Measurements from ENCODE around the gene LPGAT1.
"Not testable (repeated sequence)": the region's sequence is repeated elsewhere in the genome, so short reads cannot be mapped to it uniquely, and the experiment has no call there.

The LPGAT1 gene

DNA sequence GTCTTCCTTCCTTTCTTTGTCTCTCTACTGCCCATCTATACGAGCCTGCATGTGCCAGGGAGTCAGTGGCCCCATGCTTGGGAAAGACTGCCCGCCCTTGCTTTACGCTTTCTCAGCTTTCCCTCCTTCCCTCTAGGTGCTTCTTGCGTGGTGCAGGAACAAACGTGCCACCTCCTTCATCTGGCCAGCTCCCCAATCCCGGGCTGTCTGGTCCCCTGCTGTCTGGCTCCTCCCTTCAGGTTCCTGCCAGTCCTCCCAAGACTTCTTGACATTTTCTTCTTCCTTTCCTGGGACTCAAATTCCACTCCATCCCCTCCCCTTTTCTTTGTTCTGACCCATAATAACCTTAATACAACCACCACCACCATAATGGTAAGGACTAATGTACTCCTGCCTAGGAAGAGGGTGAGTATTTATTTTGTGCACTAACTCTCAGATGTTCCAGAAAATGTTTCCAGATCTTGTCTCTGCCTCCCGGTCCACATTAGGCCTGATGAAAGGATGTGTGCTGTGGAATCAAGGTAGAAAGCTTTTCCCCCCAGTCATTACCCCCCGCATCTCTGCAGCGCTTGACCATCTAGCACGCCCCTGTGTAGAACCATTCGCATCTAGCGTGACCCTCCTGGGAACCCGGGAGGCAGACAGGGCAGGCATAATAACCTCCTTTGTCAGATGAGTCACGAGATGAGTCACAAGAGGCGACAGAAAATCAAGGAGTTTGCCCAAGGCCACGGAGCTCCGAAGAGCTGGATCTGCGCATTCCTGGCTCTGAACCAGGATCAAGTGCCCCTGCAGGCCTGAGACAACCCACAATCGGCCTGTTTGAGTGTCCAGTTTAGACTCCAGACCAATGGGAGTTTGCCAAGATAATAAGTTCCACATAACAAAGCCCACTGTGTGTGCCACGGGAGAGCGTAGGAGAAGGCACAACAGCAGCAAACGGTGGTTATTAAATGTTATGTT, 95.1 kb downstream of the LPGAT1 start:
- DNase-seq (ENCODE audit: low read depth, low spot score), result no peak

DNA sequence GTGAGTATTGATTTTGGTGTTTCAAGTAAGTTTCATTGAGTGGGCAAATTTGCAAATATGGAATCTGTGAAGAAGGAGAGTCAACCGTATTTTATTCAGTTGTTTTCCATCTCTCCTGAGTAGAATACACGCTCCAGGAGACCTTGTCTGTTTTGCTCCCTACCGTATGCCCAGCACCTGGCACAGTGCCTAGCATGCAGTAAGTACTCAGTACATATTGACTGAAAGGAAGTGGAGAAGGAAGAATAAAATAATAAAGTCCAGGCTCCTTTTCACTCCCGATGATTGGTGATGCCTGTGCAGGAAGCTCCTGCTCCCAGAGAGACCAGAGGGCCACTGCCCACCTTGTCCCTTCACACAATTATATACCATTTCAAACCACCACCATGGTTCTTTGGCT, 95.8 kb downstream of the LPGAT1 start:
- DNase-seq (ENCODE audit: low read depth, low spot score), result no peak

DNA sequence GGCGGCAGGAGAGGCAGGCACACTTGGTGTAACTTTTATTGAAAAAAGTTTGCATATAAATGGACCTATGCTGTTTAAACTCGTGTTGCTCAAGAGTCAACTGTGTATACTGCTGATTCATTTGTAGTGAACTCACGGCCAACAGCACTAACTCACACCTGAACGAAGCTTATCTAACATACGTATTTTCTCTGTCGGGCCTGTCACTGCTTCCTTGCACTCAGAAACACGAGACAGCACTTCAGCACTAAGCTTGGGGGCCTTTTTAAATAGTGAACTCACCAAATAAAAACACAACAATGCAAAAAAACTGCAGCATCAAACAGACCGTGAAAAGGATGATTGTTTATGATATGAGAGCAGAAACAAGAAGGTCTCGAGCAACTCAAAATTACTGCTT, 96.2 kb downstream of the LPGAT1 start:
- DNase-seq (ENCODE audit: low read depth, low spot score), result no peak

DNA sequence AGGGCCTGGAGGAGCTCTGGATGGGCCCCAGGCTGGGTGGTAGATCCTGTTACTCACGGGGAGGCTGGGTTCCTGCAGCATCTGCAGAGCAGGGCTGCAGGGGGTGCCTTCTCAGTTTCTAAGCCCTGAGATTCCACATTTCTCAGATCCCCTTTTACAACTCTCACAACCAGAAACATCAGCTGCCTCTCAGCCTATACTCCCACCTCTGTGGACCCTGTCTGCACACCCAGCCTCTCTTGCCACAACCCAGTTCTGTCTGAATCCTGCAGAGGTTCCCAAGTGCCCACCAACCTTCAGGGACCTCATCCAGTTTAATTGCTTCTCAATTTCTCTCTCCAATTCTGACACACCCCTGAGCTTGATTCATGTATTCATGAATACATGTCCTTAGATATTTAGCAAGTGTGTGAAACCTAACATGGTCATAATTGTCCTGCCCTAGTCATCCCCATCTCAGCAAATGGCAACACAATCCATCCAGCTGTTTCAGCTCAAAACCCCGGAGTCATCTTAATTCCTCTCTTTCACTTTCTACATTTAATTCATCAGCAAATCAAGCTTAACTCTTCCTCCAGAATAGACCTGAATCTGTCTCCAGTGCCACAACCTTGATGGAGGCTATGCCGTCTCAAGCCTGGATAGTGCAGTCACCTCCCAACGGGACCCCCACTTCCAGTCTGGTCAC, 98.1 kb downstream of the LPGAT1 start:
- DNase-seq (ENCODE audit: low read depth, low spot score), result no peak

DNA sequence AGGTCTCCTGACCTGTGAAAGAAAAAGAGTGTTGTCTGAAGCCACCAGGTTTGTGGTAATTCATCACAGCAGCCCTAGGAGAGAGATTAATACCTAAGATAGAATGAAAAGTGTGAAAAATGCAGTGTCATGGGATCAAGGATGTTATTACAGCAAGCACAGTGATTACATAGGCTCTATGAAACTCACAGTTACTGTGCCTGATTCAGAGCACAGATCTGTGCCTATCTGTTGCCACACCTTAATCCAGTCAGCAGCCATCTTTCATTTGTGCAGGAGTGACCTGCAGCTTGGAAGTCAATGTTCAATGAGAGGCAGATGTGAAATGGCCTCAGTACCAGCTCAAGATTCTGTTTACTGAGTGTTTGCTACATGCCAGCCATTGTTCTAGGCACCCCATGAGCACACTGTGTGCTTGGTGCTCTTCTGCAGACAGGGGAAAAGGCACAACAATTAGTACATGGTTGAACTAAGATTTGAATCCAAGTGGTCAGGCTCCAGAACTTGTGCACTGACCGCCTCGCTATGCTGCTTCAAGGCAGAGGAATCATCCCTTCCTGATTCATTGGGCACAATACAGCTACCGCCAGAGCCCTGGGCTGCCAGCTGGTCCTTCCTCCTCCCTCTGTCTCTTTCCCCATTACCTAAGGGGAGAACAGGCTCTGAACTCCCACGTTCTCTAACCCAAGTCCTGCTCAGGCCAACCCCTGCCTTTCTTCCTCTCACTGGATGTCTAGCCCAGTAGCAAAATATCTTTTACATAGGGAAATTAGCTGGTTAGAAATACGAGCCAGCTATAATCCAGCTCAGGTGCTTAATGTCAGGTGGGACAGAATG, 98.9 kb downstream of the LPGAT1 start:
- no peak for DNase-seq (ENCODE audit: low read depth, low spot score)

DNA sequence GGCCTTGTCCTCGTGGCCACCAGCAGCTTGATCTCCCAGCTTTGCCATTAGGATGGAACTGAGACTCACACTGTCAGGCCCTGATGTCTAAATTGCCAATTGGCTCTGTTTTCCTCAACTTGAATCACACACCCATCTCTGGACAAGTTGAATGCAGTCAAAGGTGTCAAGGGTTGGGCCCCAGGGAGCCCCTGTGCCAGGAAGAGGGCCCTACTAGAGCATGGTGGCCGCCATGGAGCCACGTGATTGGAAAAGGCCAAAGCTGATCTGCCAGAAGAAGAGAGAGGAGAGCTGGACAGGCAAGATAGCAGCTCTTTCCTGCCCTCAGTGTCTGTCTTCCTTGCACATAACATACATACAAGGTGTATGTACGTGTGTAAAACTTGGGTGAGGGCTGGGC, 100.2 kb downstream of the LPGAT1 start:
- no peak for DNase-seq (ENCODE audit: low read depth, low spot score)

DNA sequence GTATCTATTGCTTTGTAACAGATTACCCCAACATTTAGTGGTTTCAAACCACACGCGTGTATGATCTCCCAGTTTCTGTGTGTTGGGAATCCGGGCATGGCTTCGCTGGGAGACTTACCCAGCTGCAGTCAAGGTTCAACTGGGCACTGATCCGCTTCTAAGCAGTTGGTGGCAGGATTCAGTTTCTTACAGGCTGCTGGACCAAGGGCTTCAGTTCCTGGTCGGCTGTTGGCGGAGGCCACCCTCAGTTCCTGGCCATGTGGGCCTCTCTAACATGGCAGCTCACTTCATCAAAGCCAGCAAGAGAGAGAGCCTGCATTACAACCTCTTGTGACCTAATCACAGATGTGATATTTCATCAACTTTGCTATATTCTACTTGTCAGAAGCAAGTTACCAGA, 101.3 kb downstream of the LPGAT1 start:
- DNase-seq (ENCODE audit: low read depth, low spot score), result no peak

DNA sequence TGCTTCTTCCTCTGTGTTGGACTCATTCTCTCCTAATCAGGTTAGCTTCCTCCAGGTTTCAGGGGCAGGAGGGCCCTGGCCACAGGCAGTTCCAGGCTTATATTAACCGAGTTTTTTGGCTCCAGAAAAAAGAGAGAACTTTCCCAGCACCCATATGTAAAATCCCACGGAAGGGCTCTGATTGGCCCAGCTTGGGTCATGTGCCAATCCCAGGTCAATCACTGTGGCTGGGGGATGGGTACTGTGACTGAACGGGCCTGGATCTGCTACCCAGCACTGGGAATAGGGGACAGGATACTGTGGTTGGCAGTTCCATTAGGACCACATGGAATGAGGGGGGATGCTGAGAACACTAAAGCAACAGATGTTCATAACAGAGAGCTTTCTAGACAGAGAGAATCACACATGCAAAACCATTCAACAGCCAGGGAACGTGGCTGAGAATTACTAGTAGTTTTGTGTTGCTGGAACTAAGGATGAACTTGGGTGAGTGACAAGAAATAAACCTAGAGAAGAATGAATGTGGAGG, 104.0 kb downstream of the LPGAT1 start:
- DNase-seq (ENCODE audit: low read depth, low spot score), result no peak

DNA sequence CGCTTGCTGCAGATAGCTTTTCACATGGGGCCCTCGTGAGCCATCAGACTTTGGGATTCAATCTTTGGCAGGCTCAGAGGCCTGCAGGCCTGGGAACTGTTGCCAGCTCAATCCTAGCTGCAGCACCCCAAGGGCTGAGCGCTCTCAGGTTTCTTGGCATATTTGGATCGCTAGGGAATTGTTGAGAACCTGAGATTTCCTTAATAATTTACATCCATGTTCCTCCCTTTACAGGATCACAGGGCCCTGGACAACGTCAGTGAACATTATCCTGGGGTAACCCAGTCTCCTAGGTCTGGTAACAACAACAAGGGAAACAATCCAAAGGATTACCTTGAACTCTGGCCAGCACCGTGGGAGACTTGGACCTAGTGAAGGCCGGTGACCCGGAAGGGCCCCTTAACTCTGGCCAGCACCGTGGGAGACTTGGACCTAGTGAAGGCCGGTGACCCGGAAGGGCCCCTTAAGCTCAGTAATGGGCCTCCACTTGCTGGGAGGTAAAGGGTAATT, 105.8 kb downstream of the LPGAT1 start:
- no peak for DNase-seq (ENCODE audit: low read depth, low spot score)

DNA sequence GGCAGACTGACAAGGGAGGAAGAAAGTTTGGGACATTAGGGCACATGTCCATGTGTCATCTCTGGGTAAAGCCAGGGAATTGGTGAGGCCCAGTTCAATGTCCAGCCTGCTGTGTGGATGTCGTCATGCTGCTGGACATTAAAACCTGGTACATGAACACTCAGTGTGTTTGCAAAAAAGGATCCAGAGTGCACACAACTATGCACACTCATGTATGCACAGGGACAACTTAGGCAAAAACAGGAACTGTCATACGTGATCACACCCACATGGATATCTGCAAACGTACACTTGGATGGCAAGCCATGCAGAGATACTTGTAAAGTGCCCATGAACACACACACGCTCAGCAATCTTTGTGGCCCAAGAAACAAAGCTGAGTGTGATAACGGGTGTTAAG, 107.3 kb downstream of the LPGAT1 start:
- no peak for DNase-seq (ENCODE audit: low read depth, low spot score)

DNA sequence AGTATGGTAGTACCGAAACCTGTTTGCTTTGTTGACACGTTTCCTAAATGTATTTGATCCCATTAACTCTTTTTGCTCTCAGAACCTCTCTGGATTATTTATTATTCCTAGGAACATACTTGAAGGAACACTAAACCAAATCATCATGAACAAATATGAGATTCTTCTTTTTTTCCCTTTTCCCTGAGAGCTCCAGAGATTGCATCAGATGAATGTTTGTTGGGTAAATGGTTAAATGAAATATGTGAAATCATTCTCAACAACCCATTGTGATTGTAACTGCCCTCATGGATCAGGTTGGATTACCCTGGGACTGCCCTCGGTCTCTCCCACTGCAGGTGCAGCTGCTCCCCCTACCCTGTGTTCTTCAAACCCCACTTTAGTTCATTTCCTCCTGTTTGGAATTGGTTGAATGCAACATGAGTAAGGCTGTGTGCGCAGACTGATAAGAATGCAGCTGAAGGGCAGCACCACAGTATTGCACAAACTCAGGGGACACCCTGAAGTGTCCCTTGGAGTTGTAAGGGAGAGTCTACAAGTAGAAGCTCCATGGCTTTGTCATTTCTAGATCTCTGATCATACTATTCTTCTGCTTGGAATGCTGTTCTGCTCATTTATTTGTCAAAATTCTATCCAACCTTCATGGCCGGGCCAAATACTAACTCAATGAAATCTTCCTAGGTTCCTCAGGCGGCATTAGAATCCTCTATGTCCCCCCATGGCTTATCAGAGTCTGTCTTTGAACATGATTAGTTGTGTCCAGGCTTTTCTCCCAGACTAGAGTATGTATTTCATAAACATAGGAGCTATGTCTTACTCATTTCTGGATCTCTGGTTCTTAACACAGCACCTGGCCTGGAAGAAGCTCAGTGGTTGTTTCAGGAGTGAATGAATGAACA, 108.0 kb downstream of the LPGAT1 start:
- no peak for DNase-seq (ENCODE audit: low read depth, low spot score)

DNA sequence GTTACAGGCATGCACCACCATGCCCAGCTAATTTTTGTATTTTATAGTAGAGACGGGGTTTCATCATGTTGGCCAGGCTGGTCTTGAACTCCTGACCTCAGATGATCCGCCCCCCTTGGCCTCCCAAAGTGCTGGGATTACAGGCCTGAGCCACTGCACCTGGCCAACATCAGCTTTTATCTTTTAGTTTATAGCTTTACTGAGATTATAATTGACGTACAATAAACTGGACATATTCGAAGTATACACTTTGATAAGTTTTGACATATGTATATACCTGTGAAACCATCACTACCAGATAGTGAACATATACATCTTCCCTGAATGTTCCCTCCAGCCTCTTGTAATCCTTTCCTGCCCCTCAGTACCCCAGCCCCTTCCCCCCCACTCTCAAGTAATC, 114.0 kb downstream of the LPGAT1 start:
- DNase-seq (ENCODE audit: low read depth, low spot score), result not testable (repeated sequence)

DNA sequence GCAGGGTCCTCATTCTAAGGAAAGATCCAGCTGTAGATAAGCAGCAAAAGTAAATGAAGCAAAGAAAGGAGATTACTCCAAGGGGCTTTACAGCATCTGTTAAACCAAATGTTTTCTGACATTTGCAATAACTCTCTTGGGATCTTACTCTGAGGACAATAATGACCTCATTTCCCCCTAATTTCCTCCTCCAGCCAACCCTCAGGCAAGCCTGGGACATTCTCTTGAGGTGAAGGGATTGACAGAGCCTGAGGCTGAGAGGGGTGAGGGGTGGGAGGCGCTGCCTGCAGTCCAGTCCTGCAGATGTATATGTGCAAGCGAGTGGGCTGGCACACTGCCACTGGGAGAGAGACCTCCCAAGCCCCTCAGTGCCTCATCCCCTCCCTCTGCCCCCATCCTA, 114.6 kb downstream of the LPGAT1 start:
- no peak for DNase-seq (ENCODE audit: low read depth, low spot score)

DNA sequence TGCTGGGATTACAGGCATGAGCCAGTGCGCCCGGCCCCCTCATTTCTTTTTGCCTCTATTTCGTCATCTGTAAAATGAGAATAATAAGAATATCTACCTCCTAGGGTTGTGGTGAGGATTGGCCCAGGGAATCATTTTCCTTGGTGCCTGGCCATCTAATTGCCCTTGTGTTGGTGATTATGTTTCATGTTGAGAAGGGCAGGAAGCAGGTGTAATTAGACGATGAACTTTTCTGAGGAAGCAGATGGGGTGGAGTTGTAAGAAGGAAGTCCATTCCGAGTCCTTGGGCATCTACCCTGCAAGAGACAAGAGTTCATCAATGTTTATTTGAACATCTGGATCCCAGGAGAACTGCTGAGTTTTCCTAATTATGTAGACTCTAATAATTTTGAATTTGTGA, 116.4 kb downstream of the LPGAT1 start:
- DNase-seq (ENCODE audit: low read depth, low spot score), result no peak

DNA sequence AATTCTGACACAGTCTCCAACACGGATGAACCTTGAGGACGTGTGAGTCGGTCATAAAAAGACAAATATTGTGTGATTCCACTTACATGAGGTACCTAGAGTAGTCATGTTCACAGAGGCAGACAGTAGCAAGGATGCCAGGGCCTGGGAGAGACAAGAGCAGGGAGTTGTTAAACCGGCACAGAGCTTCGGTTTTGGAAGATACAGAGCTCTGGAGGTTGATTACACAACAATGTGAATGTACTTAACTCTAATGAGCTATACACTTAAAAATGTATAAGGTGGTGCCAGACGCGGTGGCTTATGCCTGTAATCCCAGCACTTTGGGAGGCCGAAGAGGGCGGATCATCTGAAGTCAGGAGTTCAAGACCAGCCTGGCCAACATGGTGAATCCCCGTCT, 117.3 kb downstream of the LPGAT1 start:
- DNase-seq (ENCODE audit: low read depth, low spot score), result no peak

DNA sequence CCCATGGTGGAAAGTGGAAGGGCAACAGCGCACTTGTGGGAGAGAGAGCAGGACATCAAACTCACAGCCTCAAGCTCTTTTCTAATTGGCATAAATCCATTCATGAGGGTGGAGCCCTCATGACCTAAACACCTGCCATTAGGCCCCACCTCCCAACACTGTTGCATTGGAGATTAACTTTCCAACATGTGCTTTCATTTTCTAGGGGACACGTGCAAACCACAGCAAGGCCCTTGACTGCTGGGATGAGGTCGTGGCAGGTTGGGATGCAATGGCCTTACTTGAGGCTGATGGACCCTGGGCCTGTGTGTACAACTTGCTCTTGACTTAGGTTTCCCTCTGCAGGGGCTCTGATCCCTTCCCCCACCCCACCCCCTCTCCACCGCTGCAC, 119.3 kb downstream of the LPGAT1 start:
- no peak for DNase-seq (ENCODE audit: low read depth, low spot score)

DNA sequence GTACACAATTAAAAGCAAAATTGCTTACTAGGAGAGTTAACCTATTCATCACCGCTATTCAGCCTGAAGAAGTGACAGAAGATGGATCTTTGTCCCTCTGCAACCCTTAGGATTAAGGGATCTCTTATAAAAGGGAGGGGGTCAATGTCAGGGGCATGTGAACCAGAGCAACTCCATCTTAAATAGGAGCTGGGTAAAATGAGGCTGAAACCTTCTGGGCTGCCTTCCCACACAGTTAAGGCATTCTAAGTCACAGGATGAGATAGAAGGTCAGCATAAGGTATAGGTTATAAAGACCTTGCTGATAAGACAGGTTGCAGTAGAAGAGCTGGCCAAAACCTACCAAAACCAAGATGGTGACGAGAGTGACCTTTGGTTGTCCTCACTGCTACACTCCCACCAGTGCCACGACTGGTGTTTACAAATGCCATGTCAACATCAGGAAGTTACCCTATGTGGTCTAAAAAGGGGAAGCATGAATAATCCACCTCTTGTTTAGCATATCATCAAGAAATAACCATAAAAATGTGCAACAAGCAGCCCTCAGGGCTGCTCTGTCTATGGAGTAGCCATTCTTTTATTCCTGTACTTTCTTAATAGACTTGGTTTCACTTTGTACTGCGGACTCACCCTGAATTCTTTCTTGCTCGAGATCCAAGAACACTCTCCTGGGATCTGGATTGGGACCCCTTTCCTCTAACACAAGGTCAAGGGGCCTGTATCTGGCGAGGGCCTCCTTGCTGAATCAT, 119.8 kb downstream of the LPGAT1 start:
- no peak for DNase-seq (ENCODE audit: low read depth, low spot score)

DNA sequence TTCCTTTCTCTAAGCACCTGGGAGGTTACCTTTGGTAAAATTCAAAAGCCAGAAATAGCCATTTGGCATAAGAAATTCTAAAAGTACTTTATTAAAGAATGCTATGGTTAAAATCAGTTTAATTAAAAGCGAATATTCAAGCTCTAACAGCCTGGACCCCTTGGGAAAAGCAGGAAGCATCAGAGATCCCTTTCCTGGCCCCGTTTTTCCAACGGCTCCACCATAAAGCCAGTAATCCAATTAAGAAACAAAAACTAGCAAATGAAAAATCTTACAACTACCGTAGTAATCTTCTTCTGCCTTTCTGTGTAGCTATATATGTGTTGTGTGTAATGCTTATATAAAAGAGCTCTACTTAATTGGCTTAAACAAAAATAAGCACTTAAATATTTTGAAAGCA, 121.6 kb downstream of the LPGAT1 start:
- no peak for DNase-seq (ENCODE audit: low read depth, low spot score)

DNA sequence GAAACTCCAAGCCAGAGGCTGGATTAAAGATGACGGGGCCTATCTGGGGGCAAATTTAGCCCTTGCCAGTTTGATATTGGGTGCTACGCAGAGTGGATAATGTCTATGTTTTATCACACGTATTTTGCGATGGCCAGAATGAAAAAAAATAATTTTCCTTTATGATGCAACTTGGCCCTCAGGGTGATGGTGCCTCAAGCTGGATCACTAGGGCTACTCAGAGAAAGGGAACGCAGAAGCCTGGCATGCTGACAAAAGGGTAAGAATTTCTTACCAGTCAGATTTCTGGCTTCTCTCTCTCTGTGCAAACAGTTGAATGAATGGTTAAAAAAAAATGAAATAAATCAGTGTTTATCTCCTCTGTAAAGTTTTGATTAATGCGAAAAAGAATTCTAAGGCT, 122.6 kb downstream of the LPGAT1 start:
- no peak for DNase-seq (ENCODE audit: low read depth, low spot score)
